GM19467 (cell line): ENCODE data around the gene HMGA1.

ENCODE experiments used
- ATAC-seq: cut with Tn5 transposase; IDR thresholded peaks from one replicate; pipeline ENCODE4 v1.9.1; 2021; ENCODE audit warnings: mild to moderate bottlenecking, moderate library complexity; ENCODE audit not compliant: unreplicated experiment

Gene HMGA1

GRCh38 chr6:34223956-34224940 lies 12.4 kb upstream of the HMGA1 start:
- peak; percentile 70 for ATAC-seq

GRCh38 chr6:34225551-34225950 lies 11.1 kb upstream of the HMGA1 start:
- ATAC-seq: no peak

GRCh38 chr6:34226066-34226465 lies 10.6 kb upstream of the HMGA1 start:
- ATAC-seq: no peak

GRCh38 chr6:34226731-34227586 lies 9.7 kb upstream of the HMGA1 start:
- ATAC-seq: no peak

GRCh38 chr6:34227761-34228421 lies 8.8 kb upstream of the HMGA1 start:
- ATAC-seq: no peak

- no peak for ATAC-seq
Observed at GRCh38 chr6:34229877-34230276, 6.8 kb upstream of the HMGA1 start.

GRCh38 chr6:34230653-34231371 lies 5.9 kb upstream of the HMGA1 start:
- ATAC-seq: no peak

GRCh38 chr6:34231566-34232336 lies 4.9 kb upstream of the HMGA1 start:
- no peak for ATAC-seq

- ATAC-seq: no peak
Observed at GRCh38 chr6:34232901-34233300, 3.8 kb upstream of the HMGA1 start.

- ATAC-seq: no peak
Observed at GRCh38 chr6:34233867-34234266, 2.8 kb upstream of the HMGA1 start.

GRCh38 chr6:34234667-34235306 lies 1.9 kb upstream of the HMGA1 start:
- ATAC-seq: no peak

GRCh38 chr6:34235307-34236130 lies 1.2 kb upstream of the HMGA1 start:
- ATAC-seq: no peak

- ATAC-seq: no peak
Observed at GRCh38 chr6:34236131-34236442, 586 bp upstream of the HMGA1 start.

GRCh38 chr6:34237316-34237721 lies 646 bp downstream of the HMGA1 start:
- no peak for ATAC-seq

- no peak for ATAC-seq
Observed at GRCh38 chr6:34237722-34238584, 1.3 kb downstream of the HMGA1 start.

- ATAC-seq: no peak
Observed at GRCh38 chr6:34238585-34239499, 2.2 kb downstream of the HMGA1 start.

- ATAC-seq: no peak
Observed at GRCh38 chr6:34239500-34239825, 2.8 kb downstream of the HMGA1 start.
